Thoracic aorta (tissue), 2 donors: ENCODE measurements around the gene SPPL2B. TPM values are rescaled to one million over a fixed set of nuclear protein-coding genes. Genes with fewer than 3 reads are reported as not detected.

ENCODE experiments used
- ATAC-seq: fragments of 150-250 bp; one replicate; pipeline ENCODE4 v1.8.0; 2017; ENCODE audit warnings: low read depth; ENCODE audit not compliant: insufficient number of reproducible peaks, low FRiP score
- DNase-seq: peaks from one replicate; pipeline ENCODE4 v3.0.0-alpha.2; 2020; ENCODE audit warnings: low spot score
- H3K27ac ChIP-seq, 2 donors: fragments of 200-600 bp; sonication (generic); 1 replicate in 1 of 2; 2 replicates in 1 of 2; pipeline ENCODE4 v1.5.1; 2016; ENCODE audit warnings: mild to moderate bottlenecking in 2 of 2, moderate library complexity in 2 of 2
- H3K27me3 ChIP-seq: fragments of 200-600 bp; sonication (generic); replicated peaks from 2 replicates; pipeline ENCODE4 v1.6.0; 2016; ENCODE audit warnings: mild to moderate bottlenecking; ENCODE audit not compliant: insufficient read depth
- H3K36me3 ChIP-seq: fragments of 200-600 bp; sonication (generic); one replicate; pipeline ENCODE4 v1.5.1; 2016
- H3K4me1 ChIP-seq, 2 donors: fragments of 200-600 bp; sonication (generic); 1 replicate in 1 of 2; 2 replicates in 1 of 2; pipeline versions ENCODE4 v1.5.1 to v1.6.0; 2016; ENCODE audit warnings: low read depth in 2 of 2, mild to moderate bottlenecking in 1 of 2; ENCODE audit not compliant: control insufficient read depth in 1 of 2
- H3K4me3 ChIP-seq: fragments of 200-600 bp; sonication (generic); 2 replicates; pipeline ENCODE4 v1.5.1; 2016; ENCODE audit warnings: mild to moderate bottlenecking
- H3K9me3 ChIP-seq: fragments of 200-600 bp; sonication (generic); 2 replicates; pipeline ENCODE4 v1.5.1; 2016
- CTCF ChIP-seq: fragments of 200-600 bp; sonication (generic); IDR thresholded peaks from one replicate; pipeline ENCODE4 v1.5.1; 2019; ENCODE audit warnings: antibody characterized with exemption
- total RNA-seq, 2 donors: library from RNA; depleted of rRNA; stranded (reverse); fragments of >200 nt; gene quantifications; one replicate each; pipeline versions ENCODE4 v1.1.0 to v1.2.3, GENCODE V29; 2016

The SPPL2B gene
- total RNA-seq, 2 donors from 2014 or later, result 55.8 to 60.0 TPM

- Histone ChIP-seq H3K27me3 (no peaks in the 10 kb centered on the region), H3K27ac (no peak overlapping the region), H3K4me3 (peak overlapping the region; percentile 58), H3K36me3 (no peaks in the 10 kb centered on the region), H3K9me3 (no peaks in the 10 kb centered on the region), H3K4me1 (peaks cover 0 to 12% of the 10 kb centered on the region in 2 donors)
- DNase-seq (no peak), ATAC-seq (no peak)
- TF ChIP-seq CTCF, result no peak
Measured at GRCh38 chr19:2282862-2283237, 45.6 kb upstream of the SPPL2B start.

- H3K27me3 ChIP-seq, result no peaks in the 10 kb centered on the region
- peaks cover 0 to 12% of the 10 kb centered on the region in 2 donors for H3K4me1 ChIP-seq
- no peak for TF ChIP-seq CTCF
- DNase-seq (no peak), ATAC-seq (no peak)
- H3K27ac ChIP-seq, result no peak overlapping the region
- no peak overlapping the region for H3K4me3 ChIP-seq
- H3K9me3 ChIP-seq, result no peaks in the 10 kb centered on the region
- H3K36me3 ChIP-seq, result peaks cover 3% of the 10 kb centered on the region
Measured at GRCh38 chr19:2283835-2284507, 44.5 kb upstream of the SPPL2B start.

DNA sequence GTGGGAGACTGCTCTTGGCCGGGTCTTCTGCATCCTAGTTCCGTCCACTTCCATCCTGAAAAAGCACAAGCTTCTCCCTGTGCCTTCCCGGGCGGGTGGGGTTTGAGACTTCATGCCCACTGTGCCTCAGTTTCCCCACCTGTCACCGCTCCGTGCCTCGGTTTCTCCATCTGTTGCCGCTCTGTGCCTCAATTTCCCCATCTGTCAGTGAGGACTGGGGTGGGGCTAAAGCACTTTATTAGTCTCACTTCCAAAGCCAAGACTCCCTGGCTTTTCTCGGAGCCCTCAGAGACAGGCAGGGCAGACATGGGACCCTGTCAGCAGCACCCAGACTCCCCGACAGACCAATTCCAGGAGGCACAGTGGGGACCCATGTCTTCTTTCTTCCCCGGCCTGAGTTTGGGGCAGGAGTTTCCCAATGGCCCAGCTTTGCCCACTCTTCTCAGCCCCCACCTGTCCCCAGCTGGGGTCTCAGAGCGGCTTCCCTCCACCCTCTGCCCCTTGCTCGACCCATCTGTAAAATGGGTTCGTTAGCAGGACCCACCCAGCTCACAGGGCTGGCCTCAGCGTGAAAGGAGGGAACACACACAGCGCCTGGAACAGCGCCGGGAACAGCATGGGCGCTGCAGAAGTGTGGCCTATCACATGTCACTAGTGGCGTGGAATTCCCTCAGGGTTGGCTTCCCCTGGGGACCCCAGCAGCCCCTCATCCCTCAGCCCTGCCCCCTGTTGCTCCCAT is 41.9 kb upstream of the SPPL2B start:
- TF ChIP-seq CTCF, result no peak
- Histone ChIP-seq H3K4me1 (peaks cover 17 to 36% of the 10 kb centered on the region in 2 donors), H3K36me3 (peaks cover 3% of the 10 kb centered on the region), H3K27me3 (peaks cover 7% of the 10 kb centered on the region), H3K4me3 (no peak overlapping the region), H3K27ac (no peak overlapping the region), H3K9me3 (no peaks in the 10 kb centered on the region)
- no peak for DNase-seq
- no peak for ATAC-seq

DNA sequence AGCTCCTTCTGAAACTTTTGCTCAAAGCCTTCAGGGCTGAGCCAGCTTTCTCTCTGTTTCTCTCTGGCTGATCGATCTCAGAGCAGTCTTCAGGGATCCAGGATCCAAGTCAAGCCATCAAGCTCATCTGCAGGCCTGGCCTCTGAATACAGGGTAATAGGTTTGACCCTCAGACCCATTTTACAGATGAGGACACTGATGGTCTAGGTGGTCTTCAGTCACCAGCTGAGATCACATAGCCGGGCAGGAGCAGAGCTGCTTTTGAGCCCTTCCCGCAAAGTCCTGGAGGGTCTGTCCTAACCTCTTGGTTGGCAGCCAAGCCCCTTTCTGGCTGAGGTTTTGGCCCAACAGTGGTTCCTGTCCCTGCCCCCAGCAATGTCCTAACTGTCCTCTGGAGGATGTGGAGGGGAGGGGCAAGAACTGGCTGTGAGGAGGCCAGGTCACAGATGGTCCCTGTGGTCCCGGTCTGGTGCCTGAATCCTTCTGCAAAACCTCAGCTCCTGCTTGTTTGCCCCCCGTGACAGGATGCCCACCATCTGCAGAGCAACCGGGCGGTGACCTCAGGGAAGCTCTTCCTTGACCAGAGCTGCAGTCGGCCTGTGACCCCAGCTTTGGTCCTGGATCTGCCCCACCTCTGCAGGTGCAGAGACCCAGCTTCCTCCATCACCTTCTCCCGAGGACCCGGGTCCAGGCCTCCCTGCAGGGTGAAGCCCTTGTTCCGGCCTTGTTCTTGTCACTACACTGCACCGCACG is 40.7 kb upstream of the SPPL2B start:
- Histone ChIP-seq H3K36me3 (peaks cover 3% of the 10 kb centered on the region), H3K4me1 (peaks cover 17 to 29% of the 10 kb centered on the region in 2 donors), H3K9me3 (no peaks in the 10 kb centered on the region), H3K27me3 (peaks cover 7% of the 10 kb centered on the region), H3K27ac (no peak overlapping the region), H3K4me3 (no peak overlapping the region)
- TF ChIP-seq CTCF, result no peak
- ATAC-seq, result no peak
- no peak for DNase-seq

GRCh38 chr19:2288338-2288817 is 40.1 kb upstream of the SPPL2B start:
- H3K27ac ChIP-seq, result no peak overlapping the region
- DNase-seq, result no peak
- H3K4me1 ChIP-seq, result peaks cover 17 to 29% of the 10 kb centered on the region in 2 donors
- ATAC-seq, result no peak
- H3K4me3 ChIP-seq, result no peak overlapping the region
- H3K9me3 ChIP-seq, result no peaks in the 10 kb centered on the region
- no peak for TF ChIP-seq CTCF
- H3K27me3 ChIP-seq, result peaks cover 7% of the 10 kb centered on the region
- H3K36me3 ChIP-seq, result peaks cover 3% of the 10 kb centered on the region
